ENCODE measurements around the gene PLVAP.

The PLVAP gene

GRCh38 chr19:17332677-17333581 is 44.2 kb downstream of the PLVAP start:
- DNase-seq = no peak

DNA sequence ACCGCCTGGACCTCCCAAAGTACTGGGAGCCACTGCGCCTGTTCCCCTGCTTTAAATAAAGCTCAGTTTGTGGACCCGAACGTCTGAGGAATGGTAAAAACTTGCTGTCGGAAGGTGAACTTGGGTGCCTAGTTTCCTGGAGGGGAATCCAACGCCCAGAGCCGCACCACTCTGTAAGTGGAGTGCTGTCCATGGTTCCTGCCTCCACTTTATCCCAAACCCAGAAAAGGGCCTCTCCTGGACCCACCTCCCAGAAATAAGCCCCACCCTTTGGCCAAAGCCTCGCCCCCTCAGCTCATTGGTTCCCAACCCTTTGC is 44.8 kb downstream of the PLVAP start:
- no peak for DNase-seq

- no peak for DNase-seq
Observed at GRCh38 chr19:17331045-17331558, 46.0 kb downstream of the PLVAP start.

DNA sequence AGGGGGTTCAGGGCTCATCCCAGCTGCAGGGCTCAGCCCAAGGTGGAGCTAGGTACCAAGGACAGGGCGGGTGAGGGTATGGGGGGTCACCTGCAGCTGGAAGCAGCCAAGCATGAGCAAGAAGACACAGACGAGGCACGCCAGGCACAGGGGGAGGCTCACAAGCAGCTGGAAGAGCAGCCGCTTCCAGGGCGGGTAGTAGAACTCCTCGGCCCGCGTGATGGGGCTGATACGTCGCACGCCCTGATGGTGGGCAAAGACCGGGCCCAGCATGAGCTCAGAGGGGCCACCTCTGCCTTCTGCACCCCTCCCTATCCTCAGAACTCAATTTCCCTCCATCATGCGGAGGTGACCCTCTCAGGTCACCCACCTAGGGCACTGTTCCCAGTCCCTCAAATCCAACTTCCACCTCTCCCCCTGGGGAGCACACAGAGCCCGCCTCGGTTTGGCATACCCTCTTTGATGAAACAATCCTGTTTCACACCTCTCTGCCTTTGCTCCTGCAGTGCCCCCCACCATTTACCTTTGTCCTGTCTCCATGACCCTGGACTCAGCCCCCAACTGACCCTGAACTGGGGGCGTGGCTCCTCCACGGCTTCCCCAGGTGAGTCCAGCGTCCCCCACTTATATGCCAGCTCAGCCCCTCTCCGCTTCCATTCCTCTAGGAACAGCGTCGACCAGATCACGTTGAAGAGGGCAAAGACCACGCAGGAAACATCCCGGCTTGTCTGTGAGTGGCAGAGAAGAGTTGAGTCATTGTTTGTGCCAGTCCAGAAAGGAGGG is 46.7 kb downstream of the PLVAP start:
- no peak for DNase-seq

DNA sequence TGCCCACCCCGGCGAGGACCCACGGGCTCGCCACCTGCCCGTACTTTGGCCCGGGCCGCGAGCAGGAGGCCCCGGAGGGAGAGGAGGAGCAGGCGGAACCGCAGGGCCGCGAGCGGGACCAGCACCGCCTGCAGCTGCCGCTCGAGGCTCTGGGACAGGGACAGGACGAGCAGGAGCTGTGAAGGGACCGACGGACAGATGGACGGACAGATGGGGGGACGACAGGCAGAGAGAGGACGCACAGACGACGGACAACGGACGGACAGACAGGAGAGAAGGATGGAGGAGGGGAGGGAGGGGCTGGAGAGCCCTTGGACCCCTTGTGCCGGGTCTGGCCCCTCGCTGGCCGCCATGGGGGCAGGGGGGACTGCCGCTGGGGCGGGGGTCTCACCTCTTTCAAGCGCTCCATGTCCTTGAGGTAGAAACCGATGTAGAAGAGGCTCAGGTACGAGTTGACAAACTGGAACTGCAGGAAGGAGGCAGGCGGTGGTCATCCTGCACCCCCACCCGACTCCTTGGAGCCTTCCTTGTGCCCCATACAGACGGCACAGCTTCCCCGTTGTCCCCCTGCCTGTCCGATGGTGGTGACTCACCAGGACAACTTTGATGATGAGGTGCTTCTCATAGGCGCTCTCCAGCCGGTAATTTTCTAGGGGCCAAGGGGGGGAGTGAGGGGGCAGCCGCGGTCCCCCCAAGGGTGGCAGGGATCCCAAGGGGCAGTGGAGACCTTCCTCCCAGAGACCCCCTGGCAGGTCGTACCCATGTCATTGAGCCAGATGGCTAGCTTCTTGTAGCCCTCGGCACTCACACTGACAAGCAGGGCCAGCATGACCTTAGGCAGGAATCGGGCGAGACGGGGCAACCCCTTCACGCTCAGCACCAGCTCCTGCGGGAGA is 47.5 kb downstream of the PLVAP start:
- DNase-seq = no peak

GRCh38 chr19:17328517-17329365 is 48.4 kb downstream of the PLVAP start:
- no peak for DNase-seq

GRCh38 chr19:17327654-17328516 is 49.3 kb downstream of the PLVAP start:
- DNase-seq = no peak

- DNase-seq = no peak
Observed at GRCh38 chr19:17327068-17327653, 50.0 kb downstream of the PLVAP start.

DNA sequence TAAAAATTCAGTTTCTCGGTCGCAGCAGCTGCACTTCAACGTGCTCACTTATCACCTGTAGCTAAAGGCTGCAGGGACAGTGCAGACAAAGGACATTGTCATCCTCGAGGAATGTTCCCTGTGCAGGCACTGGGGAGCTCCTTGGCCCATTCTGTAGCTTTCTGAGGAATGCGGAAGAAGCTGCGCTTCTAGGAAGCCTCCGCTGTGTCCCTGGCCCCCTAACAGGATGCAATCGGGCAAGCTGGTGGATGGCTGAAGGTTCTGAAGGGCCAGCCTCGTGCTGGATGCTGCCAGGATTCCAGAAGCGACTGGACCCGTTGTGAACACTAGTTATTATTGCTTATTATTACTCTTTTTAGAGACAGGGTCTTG is 50.6 kb downstream of the PLVAP start:
- no peak for DNase-seq

DNA sequence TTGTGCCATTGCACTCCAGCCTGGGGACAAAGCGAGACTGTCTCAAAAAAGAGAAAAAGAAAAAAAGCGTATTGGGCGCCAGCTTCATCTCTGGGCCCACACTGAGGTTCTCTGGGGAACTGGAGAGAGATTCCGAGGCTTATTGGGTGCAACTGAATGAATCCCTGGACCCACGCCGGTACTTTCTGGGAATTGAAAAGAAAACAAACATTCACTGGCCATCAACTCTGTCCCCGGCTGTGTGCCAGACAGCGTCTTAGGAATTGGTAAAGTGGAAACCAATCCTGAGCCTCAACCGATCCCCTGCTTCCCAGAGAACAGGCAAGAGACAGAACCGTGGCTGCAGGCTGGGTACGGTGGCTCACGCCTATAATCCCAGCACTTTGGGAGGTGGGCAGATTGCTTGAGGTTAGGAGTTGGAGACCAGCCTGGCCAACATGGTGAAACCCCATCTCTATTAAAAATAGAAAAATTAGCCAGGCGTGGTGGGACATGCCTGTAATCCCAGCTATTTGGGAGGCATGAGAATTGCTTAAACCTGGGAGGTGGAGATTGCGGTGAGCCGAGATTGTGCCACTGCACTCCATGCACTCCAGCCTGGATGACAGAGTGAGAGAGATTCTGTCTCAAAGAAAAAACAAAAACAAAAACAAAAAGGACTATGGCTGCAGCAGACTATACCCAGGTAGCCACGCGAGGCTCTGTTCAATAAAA is 51.1 kb downstream of the PLVAP start:
- DNase-seq = no peak

GRCh38 chr19:17325133-17325532 is 52.0 kb downstream of the PLVAP start:
- no peak for DNase-seq

- DNase-seq = no peak
Observed at GRCh38 chr19:17324357-17325114, 52.6 kb downstream of the PLVAP start.

DNA sequence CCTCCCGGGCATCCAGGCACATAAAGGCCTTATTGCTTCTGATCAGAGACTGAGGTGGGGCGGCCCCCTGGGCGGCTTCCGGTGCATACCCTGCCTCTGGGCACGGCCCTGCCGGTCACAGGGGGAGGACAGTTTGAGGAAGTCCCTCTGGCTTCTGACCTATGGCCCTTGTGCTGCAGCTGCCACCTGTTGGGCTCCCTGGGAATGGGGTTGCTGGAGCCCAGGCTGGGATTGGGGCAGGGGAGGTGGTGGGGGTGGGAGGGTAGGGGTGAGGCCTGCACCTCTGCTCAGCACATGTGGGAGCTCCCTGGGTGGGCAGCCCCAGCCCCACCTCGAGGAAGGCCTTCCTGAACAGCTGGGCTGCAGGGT is 53.2 kb downstream of the PLVAP start:
- DNase-seq = no peak

DNA sequence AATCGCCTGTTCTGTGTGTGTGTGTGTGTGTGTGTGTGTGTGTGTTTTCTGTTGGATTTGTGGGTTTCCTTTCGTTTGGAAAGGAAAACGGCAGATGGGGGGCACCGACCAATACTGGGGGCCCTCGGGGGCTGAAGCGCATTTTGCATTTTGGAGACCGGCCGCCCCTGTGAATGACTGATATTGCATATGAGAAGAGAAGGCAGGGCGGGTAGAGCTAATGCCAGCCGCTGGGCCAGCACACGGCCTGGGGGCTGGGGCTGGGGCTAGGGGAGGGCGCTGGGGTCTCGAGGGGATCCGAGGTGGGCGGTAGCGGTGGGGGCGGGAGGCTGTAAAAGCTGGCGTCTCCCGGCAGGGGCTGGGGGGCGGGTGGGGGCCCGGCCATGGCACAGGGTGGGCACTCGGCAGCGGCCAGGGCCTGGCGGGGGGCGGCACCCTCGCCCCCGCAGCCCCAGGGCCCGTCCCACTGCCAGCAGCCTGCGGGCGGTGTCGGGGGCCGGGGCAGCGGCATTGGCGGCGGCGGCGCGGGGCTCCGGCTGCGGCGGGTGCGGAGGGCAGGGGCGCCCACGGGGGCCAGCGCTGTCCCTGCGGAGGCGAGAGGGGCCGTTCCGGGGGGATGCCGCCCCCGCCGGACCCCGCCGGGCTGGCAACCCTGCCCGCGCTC is 53.7 kb downstream of the PLVAP start:
- no peak for DNase-seq

DNA sequence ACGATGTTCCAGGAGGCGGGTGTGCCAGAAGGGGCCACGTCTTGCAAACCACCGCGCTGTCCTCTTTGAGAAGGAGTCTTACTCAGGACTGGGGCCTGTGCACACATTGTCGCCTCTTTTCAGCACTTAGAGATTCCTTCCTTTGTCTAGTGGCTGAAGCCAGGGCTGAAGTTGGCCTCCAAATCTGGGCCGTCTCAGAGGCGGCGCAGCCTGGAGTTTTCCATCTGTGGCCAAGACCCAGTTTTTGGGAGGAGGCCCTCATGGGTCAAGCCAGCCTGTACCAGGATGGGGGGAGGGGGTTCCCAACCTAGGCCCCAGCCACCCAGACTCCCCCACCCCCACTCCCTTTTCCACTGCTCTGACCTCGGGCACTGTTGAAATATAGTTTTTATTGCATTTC is 54.3 kb downstream of the PLVAP start:
- no peak for DNase-seq

DNA sequence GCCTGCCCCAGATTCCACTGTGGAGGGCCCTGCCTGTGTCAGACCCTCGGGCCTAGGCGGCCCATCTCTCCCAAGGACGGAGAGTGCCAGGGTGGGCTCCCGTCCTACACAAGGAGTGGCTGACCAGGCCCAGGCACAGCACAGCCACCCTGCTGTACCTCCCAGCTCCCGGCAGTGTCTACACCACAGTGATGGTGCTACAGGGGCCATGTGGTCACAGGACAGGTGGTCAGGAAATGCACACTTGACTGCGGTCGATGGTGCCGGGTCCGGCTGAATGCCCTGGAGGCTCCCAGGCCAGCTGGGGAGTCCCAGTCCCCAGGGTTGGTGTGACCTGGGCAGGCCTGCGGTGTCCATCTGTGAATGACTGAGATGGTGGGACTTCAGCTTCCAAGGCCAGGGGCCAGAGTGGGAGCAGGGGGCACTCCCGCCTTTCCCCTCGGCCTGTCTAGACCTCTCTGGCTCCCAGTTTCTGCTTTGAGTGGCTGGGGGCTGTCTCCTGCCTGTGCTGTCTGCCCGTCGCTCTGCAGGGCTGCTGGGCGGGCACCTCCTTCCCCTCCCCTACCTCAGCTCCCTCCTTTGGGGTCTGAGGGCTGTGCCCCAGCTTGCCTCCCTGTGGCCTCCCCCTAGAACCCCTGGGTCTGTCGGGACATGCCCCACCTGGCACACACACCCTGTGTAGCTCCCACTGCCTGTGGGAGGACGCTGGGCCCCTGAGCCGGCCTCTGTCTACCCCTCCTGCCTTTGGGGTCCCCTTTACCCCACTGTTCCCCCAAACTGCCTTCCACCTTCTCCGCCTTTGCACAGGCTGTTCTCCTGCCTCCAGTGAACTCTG is 55.3 kb downstream of the PLVAP start:
- DNase-seq = no peak

DNA sequence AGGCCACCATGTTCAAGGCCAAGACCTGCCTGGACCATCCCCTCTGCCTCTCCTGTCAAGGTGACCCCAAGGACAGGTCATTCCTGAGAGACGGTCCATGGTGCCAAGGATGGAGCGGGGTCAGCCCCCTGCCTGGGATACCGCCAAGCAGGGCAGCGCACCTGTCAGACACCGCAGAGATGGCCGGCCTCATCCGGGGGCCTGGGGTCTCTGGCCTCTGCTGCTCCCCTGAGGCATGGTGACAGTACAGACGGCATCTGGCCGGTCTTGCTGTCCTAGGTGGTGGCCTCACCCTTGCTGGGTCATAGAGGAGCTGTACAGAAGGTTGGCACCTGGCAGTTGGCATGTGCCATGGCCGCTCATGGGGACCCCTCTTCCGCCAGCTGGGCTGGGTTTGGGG is 56.7 kb downstream of the PLVAP start:
- DNase-seq = no peak
